Measurements from ENCODE around the gene TSPAN31. TPM values are rescaled to one million over a fixed set of nuclear protein-coding genes. Genes with fewer than 3 reads are reported as not detected.

TSPAN31 gene
- total and polyA plus RNA-seq, 9 of the 15 experiments (the other 6 are each of a cell fraction or from before 2014, with no cell fraction given): 11.3 to 26.4 (median 14.3) TPM

DNA sequence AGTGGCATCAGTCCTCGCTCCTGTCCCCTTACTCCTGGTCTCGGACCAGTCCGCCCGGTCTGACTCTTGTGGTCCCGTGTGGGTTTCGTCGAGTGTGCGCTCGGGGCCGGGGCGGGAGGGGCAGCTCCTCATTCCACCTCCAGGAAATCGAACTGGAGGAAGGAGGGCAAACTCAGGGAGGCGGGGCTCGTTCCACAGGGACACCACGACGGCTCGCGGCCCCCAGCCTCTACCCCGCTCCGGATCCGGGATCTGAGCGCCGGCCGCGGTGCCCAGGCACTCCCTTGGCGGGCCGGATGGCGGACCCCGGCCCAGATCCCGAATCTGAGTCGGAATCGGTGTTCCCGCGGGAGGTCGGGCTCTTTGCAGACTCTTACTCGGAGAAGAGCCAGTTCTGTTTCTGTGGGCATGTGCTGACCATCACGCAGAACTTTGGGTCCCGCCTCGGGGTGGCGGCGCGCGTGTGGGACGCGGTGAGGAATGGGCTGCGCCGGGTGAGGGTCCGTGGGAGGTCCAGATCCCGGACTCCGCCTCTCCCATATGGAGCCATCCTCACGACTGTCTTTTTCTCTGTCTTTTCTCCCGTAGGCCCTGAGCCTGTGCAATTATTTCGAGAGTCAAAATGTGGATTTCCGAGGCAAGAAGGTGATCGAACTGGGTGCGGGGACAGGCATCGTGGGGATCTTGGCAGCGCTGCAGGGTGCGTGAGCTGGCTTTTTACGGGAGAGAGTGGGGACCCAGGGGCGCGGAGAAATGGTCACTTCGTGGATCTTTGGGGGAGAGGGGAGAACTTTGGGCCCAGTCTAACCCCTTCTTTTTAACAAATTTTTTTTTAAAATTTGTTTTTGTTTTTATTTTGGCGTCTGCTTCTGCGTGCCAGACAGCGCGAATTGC is 27.8 kb downstream of the TSPAN31 start, which contains the start of gene EEF1AKMT3 (continued):
- TF ChIP-seq, protein P1, sequence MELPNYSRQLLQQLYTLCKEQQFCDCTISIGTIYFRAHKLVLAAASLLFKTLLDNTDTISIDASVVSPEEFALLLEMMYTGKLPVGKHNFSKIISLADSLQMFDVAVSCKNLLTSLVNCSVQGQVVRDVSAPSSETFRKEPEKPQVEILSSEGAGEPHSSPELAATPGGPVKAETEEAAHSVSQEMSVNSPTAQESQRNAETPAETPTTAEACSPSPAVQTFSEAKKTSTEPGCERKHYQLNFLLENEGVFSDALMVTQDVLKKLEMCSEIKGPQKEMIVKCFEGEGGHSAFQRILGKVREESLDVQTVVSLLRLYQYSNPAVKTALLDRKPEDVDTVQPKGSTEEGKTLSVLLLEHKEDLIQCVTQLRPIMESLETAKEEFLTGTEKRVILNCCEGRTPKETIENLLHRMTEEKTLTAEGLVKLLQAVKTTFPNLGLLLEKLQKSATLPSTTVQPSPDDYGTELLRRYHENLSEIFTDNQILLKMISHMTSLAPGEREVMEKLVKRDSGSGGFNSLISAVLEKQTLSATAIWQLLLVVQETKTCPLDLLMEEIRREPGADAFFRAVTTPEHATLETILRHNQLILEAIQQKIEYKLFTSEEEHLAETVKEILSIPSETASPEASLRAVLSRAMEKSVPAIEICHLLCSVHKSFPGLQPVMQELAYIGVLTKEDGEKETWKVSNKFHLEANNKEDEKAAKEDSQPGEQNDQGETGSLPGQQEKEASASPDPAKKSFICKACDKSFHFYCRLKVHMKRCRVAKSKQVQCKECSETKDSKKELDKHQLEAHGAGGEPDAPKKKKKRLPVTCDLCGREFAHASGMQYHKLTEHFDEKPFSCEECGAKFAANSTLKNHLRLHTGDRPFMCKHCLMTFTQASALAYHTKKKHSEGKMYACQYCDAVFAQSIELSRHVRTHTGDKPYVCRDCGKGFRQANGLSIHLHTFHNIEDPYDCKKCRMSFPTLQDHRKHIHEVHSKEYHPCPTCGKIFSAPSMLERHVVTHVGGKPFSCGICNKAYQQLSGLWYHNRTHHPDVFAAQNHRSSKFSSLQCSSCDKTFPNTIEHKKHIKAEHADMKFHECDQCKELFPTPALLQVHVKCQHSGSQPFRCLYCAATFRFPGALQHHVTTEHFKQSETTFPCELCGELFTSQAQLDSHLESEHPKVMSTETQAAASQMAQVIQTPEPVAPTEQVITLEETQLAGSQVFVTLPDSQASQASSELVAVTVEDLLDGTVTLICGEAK (IDR thresholded peaks at IDR 0.05): 0 out of 2 replicates have a peak, but pooled peaks have one; percentile 36
- TF ChIP-seq, protein P1 (CRISPR knock-in tag; IDR thresholded peaks at IDR 0.05): no peak
- TF ChIP-seq NBN (IDR thresholded peaks at IDR 0.05; ENCODE audit: low read depth) (no peak), CEBPB (tag; IDR thresholded peaks at IDR 0.05) (no peak), CAMTA2 (CRISPR knock-in tag; conservative IDR thresholded peaks at IDR 0.05) (no peak), NR2C2 (CRISPR knock-in tag; IDR thresholded peaks at IDR 0.05) (0 out of 2 replicates have a peak, but pooled peaks have one; percentile 49), NR2C2 (tag; IDR thresholded peaks at IDR 0.05) (no peak), MTA2 (IDR thresholded peaks at IDR 0.05; ENCODE audit: low read depth) (no peak), HOXB6 (CRISPR knock-in tag; IDR thresholded peaks at IDR 0.05; ENCODE audit: borderline replicate concordance) (no peak), ZNF24 (IDR thresholded peaks at IDR 0.05) (no peak)
- TF ChIP-seq, protein P2, sequence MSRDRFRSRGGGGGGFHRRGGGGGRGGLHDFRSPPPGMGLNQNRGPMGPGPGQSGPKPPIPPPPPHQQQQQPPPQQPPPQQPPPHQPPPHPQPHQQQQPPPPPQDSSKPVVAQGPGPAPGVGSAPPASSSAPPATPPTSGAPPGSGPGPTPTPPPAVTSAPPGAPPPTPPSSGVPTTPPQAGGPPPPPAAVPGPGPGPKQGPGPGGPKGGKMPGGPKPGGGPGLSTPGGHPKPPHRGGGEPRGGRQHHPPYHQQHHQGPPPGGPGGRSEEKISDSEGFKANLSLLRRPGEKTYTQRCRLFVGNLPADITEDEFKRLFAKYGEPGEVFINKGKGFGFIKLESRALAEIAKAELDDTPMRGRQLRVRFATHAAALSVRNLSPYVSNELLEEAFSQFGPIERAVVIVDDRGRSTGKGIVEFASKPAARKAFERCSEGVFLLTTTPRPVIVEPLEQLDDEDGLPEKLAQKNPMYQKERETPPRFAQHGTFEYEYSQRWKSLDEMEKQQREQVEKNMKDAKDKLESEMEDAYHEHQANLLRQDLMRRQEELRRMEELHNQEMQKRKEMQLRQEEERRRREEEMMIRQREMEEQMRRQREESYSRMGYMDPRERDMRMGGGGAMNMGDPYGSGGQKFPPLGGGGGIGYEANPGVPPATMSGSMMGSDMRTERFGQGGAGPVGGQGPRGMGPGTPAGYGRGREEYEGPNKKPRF (IDR thresholded peaks at IDR 0.05; ENCODE audit: low read depth, low read length): no peak
- TF ChIP-seq, protein P3, sequence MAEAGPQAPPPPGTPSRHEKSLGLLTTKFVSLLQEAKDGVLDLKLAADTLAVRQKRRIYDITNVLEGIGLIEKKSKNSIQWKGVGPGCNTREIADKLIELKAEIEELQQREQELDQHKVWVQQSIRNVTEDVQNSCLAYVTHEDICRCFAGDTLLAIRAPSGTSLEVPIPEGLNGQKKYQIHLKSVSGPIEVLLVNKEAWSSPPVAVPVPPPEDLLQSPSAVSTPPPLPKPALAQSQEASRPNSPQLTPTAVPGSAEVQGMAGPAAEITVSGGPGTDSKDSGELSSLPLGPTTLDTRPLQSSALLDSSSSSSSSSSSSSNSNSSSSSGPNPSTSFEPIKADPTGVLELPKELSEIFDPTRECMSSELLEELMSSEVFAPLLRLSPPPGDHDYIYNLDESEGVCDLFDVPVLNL (CRISPR knock-in tag; IDR thresholded peaks at IDR 0.05; ENCODE audit: low read depth): 0 out of 2 replicates have a peak, but pooled peaks have one; percentile 6
- TF ChIP-seq, protein P4, sequence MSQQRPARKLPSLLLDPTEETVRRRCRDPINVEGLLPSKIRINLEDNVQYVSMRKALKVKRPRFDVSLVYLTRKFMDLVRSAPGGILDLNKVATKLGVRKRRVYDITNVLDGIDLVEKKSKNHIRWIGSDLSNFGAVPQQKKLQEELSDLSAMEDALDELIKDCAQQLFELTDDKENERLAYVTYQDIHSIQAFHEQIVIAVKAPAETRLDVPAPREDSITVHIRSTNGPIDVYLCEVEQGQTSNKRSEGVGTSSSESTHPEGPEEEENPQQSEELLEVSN (IDR thresholded peaks at IDR 0.05; ENCODE audit: borderline replicate concordance in 1 of 2, extremely low read depth in 1 of 2, insufficient read depth in 1 of 2, insufficient read length in 1 of 2, low read depth in 1 of 2, low read length in 1 of 2, poor library complexity in 1 of 2, severe bottlenecking in 1 of 2): peak in 1 of 2 experiments; percentile 66

Data from K562 (cell line).